Measurements from ENCODE around the gene JMJD1C.

DNA sequence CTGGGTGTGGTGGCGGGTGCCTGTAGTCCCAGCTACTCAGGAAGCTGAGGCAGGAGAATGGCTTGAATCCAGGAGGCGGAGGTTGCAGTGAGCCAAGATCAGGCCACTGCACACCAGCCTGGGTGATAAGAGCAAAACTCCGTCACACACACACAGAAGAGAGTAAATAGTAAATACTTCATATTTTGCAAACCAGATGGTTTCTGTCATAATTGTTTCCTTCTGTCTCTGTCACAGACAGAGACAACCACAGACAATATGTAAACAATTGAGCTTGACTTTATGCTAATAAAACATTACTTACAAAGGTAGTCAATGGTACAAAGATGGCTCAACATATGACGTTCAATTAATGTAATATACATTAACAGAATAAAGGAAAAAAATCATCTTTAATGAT, 83.7 kb downstream of the JMJD1C start:
- TF ChIP-seq POLR2A (IDR thresholded peaks at IDR 0.05; ENCODE audit: low read depth, low read length) (no peak), POLR2AphosphoS5 (IDR thresholded peaks at IDR 0.05; ENCODE audit: low read depth, low read length) (no peak)
